Measurements from ENCODE around the gene FAIM2. TPM values are rescaled to one million over a fixed set of nuclear protein-coding genes. Genes with fewer than 3 reads are reported as not detected.
"Not testable (repeated sequence)": the region's sequence is repeated elsewhere in the genome, so short reads cannot be mapped to it uniquely, and the experiment has no call there.

Gene FAIM2
- polyA plus RNA-seq, 1 donor from 2014 or later, result 5.3 TPM

GRCh38 chr12:49872781-49873181, 30.9 kb downstream of the FAIM2 start:
- H3K4me2 ChIP-seq (ENCODE audit: low read length), result no peak overlapping the region
- TF ChIP-seq TAF1 (IDR thresholded peaks at IDR 0.05; ENCODE audit: low read depth) (no peak), EZH2 (IDR thresholded peaks at IDR 0.05; ENCODE audit: borderline replicate concordance, insufficient read depth, low read length, poor library complexity, severe bottlenecking) (no peak), REST (IDR thresholded peaks at IDR 0.05; ENCODE audit: borderline replicate concordance) (no peak), EP300 (conservative IDR thresholded peaks at IDR 0.05; ENCODE audit: poor library complexity, severe bottlenecking) (no peak), RAD21 (conservative IDR thresholded peaks at IDR 0.05) (no peak), POLR2AphosphoS5 (IDR thresholded peaks at IDR 0.05) (no peak), SMC3 (conservative IDR thresholded peaks at IDR 0.05; ENCODE audit: poor library complexity) (no peak), MXI1 (conservative IDR thresholded peaks at IDR 0.05; ENCODE audit: poor library complexity, severe bottlenecking) (no peak), CTCF (IDR thresholded peaks at IDR 0.05; ENCODE audit: poor library complexity, severe bottlenecking) (no peak)
- H3K27me3 ChIP-seq (ENCODE audit: insufficient read depth, low read depth, low read length), result no peaks in the 10 kb centered on the region
- no peak overlapping the region for H3K9ac ChIP-seq (ENCODE audit: low read length)
- H3K27ac ChIP-seq (ENCODE audit: low read length), result no peak overlapping the region
- H3K9me2 ChIP-seq (ENCODE audit: insufficient read depth, low read length), result no peaks in the 10 kb centered on the region
- no peaks in the 10 kb centered on the region for H3K36me3 ChIP-seq (ENCODE audit: insufficient read depth, low read length)
- no peaks in the 10 kb centered on the region for H3K79me2 ChIP-seq (replicated peaks; ENCODE audit: insufficient read depth, low read length)
- H3F3A ChIP-seq (ENCODE audit: insufficient read depth, low read length, poor library complexity, severe bottlenecking), result no peaks in the 10 kb centered on the region
- H4K20me1 ChIP-seq (ENCODE audit: insufficient read depth), result no peaks in the 10 kb centered on the region
- H3K9me3 ChIP-seq (ENCODE audit: low read length), result no peaks in the 10 kb centered on the region
- H3K4me3 ChIP-seq (ENCODE audit: low read length), result no peak overlapping the region
- H2AFZ ChIP-seq (ENCODE audit: low read depth, low read length), result no peak overlapping the region

- H3K9ac ChIP-seq (ENCODE audit: low read length), result no peak overlapping the region
- no peaks in the 10 kb centered on the region for H3K79me2 ChIP-seq (replicated peaks; ENCODE audit: insufficient read depth, low read length)
- no peaks in the 10 kb centered on the region for H3K36me3 ChIP-seq (ENCODE audit: insufficient read depth, low read length)
- TF ChIP-seq EZH2 (IDR thresholded peaks at IDR 0.05; ENCODE audit: borderline replicate concordance, insufficient read depth, low read length, poor library complexity, severe bottlenecking), result no peak
- TF ChIP-seq CTCF (IDR thresholded peaks at IDR 0.05; ENCODE audit: poor library complexity, severe bottlenecking), result no peak
- no peak for TF ChIP-seq EP300 (conservative IDR thresholded peaks at IDR 0.05; ENCODE audit: poor library complexity, severe bottlenecking)
- TF ChIP-seq RAD21 (conservative IDR thresholded peaks at IDR 0.05), result no peak
- TF ChIP-seq SMC3 (conservative IDR thresholded peaks at IDR 0.05; ENCODE audit: poor library complexity), result no peak
- no peak for TF ChIP-seq MXI1 (conservative IDR thresholded peaks at IDR 0.05; ENCODE audit: poor library complexity, severe bottlenecking)
- no peak for TF ChIP-seq POLR2AphosphoS5 (IDR thresholded peaks at IDR 0.05)
- TF ChIP-seq REST (IDR thresholded peaks at IDR 0.05; ENCODE audit: borderline replicate concordance), result no peak
- no peak for TF ChIP-seq TAF1 (IDR thresholded peaks at IDR 0.05; ENCODE audit: low read depth)
- no peak overlapping the region for H3K27ac ChIP-seq (ENCODE audit: low read length)
- no peaks in the 10 kb centered on the region for H3K27me3 ChIP-seq (ENCODE audit: insufficient read depth, low read depth, low read length)
- H4K20me1 ChIP-seq (ENCODE audit: insufficient read depth), result no peaks in the 10 kb centered on the region
- no peak overlapping the region for H3K4me3 ChIP-seq (ENCODE audit: low read length)
- no peak overlapping the region for H2AFZ ChIP-seq (ENCODE audit: low read depth, low read length)
- H3K9me2 ChIP-seq (ENCODE audit: insufficient read depth, low read length), result no peaks in the 10 kb centered on the region
- H3K9me3 ChIP-seq (ENCODE audit: low read length), result no peaks in the 10 kb centered on the region
- H3F3A ChIP-seq (ENCODE audit: insufficient read depth, low read length, poor library complexity, severe bottlenecking), result no peaks in the 10 kb centered on the region
- H3K4me2 ChIP-seq (ENCODE audit: low read length), result no peak overlapping the region
Measured at GRCh38 chr12:49872381-49872780, 31.3 kb downstream of the FAIM2 start.

- not testable (repeated sequence) for H4K20me1 ChIP-seq (ENCODE audit: insufficient read depth); H3K4me2 ChIP-seq (ENCODE audit: low read length); H3K4me3 ChIP-seq (ENCODE audit: low read length); H2AFZ ChIP-seq (ENCODE audit: low read depth, low read length); H3K27ac ChIP-seq (ENCODE audit: low read length); H3K9me3 ChIP-seq (ENCODE audit: low read length); H3F3A ChIP-seq (ENCODE audit: insufficient read depth, low read length, poor library complexity, severe bottlenecking); H3K36me3 ChIP-seq (ENCODE audit: insufficient read depth, low read length); H3K79me2 ChIP-seq (replicated peaks; ENCODE audit: insufficient read depth, low read length); H3K9ac ChIP-seq (ENCODE audit: low read length); H3K27me3 ChIP-seq (ENCODE audit: insufficient read depth, low read depth, low read length); H3K9me2 ChIP-seq (ENCODE audit: insufficient read depth, low read length)
Measured at GRCh38 chr12:49871811-49872251, 31.9 kb downstream of the FAIM2 start.

Data from neural cell (in vitro differentiated cells).